Ureter (tissue), 1 donor: ENCODE data around the gene LRRC7. TPM values are rescaled to one million over a fixed set of nuclear protein-coding genes. Genes with fewer than 3 reads are reported as not detected.

Experiments
- DNase-seq: peaks from one replicate; pipeline ENCODE4 v3.0.0-alpha.2; 2020; ENCODE audit warnings: low spot score
- total RNA-seq: library from RNA; stranded (reverse); gene quantifications from one replicate; pipeline ENCODE4 v1.2.4, GENCODE V29; 2023
- donor health status: DM: yes; HTN: yes; CAD: no.

LRRC7 gene
- total RNA-seq, 1 donor from 2014 or later = 2.4 TPM

DNA sequence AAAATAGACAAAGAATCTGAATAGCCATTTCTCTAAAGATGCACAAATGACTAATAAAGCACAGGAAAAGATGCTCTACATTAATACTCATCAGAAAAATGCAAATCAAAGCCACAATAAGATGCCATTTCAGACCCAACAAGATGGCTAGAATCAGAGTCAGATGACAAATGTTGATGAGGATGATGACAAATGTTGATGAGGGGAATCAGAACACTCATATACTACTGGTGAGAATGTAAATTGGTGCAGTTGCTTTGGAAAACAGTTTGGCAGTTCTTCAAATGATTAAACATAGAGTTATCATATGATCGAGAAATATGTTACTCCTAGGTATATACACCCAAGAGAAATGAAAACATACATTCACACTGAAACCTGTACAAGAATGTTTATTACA is 603.8 kb downstream of the LRRC7 start:
- no peak for DNase-seq
